NCI-H2227 (cell line): Measurements from ENCODE around the gene ACSF2.

Source experiments
- DNase-seq: peaks from one replicate; lab custom pipeline; 2025; ENCODE audit not compliant: unreplicated experiment; lab: John Stamatoyannopoulos, UW

The ACSF2 gene

GRCh38 chr17:50521514-50521913 lies 95.5 kb downstream of the ACSF2 start:
- DNase-seq: no peak

GRCh38 chr17:50522766-50523165 lies 96.7 kb downstream of the ACSF2 start:
- DNase-seq: no peak

- DNase-seq: no peak
These were observed 97.2 kb downstream of the ACSF2 start for GRCh38 chr17:50523208-50523607.
